GM19023 (cell line): ENCODE results near the gene KRTAP4-6.
"Not testable (repeated sequence)": the region's sequence is repeated elsewhere in the genome, so short reads cannot be mapped to it uniquely, and the experiment has no call there.

Experiments
- ATAC-seq: cut with Tn5 transposase; IDR thresholded peaks from one replicate; pipeline ENCODE4 v1.9.1; 2021; ENCODE audit warnings: mild to moderate bottlenecking, moderate library complexity; ENCODE audit not compliant: unreplicated experiment

KRTAP4-6 gene

GRCh38 chr17:41140360-41141131, at the start of gene KRTAP4-6:
Gene KRTAP4-6, minus strand, starts transcription at chr17:41140544. Its CDS starts 57 bp downstream, at chr17:41140487.
- ATAC-seq = no peak

DNA sequence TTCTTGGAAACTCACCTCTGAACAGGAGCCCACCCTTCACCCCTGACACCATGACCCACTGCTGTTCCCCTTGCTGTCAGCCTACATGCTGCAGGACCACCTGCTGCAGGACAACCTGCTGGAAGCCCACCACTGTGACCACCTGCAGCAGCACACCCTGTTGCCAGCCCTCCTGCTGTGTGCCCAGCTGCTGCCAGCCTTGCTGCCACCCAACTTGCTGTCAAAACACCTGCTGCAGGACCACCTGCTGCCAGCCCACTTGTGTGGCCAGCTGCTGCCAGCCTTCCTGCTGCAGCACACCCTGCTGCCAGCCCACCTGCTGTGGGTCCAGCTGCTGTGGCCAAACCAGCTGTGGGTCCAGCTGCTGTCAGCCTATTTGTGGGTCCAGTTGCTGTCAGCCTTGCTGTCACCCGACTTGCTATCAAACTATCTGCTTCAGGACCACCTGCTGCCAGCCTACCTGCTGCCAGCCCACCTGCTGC, 49.5 kb upstream of the KRTAP4-6 start, which contains the start of gene KRTAP9-1:
TSS of gene KRTAP9-1 (plus strand) at position 51 of the 482 bp plus-strand sequence. CDS start at position 51, 0 bp downstream.
- not testable (repeated sequence) for ATAC-seq

- no peak for ATAC-seq
Measured at GRCh38 chr17:41186872-41187271, 46.5 kb upstream of the KRTAP4-6 start.

DNA sequence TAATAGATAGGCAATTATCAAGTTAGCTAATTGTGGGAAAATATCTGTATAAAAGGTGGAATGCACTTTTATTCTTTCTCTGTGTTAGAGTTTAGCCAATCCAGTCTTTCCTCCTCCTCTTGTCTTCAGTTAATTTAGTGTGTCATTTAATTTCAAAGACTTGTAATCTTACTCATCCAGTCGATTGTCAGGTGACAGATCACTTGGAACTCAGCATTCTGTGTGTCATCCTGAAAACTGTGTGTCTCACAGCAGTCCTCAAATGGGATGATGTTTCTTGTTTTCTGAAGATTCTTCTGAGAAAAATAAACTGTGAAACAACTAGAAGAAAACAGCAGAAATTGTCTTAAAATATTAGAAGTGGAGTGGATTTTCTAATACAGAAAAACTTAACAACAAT, 44.7 kb upstream of the KRTAP4-6 start:
- no peak for ATAC-seq

DNA sequence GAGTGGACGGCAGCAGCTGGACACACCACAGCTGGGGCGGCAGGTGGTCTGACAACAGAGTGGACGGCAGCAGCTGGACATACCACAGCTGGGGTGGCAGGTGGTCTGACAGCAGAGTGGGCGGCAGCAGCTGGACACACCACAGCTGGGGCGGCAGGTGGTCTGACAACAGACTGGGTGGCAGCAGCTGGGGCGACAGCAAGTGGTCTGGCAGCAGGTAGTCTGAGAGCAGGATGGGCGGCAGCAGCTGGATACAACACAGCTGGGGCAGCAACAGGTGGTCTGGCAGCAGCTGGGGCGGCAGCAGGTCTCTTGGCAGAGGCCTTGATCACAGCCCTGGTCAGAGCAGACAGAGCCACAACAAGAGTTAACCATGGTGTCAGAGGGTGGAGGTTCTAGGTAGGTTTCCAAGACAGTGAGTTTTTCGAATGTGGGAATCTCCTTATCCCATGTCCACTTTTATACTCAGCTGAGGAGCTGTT, 44.2 kb upstream of the KRTAP4-6 start, which contains the start of gene KRTAP4-1:
TSS of gene KRTAP4-1 (minus strand) at position 432 of the 482 bp plus-strand sequence. CDS start at position 375, 57 bp downstream.
- ATAC-seq = no peak

- ATAC-seq = no peak
Measured at GRCh38 chr17:41178843-41179616, 38.7 kb upstream of the KRTAP4-6 start.

DNA sequence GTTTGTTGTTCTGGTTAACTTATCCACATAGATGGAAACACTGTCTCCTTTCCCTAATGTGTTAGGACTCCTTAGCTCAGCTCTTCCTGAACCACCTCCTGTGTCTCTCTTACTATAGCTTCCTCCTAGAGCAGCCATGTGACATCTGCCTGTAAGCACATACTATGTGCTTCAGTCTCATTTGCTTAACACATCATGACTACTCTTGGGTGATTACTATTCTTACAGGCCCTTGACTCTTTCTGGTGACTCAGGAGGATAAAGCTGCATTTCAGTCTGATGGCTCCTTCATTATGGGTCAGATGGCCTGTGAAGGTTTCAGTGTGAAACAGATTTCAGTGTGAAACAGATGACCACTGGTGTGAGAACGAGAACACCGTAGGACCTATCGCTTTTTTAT, 38.0 kb upstream of the KRTAP4-6 start:
- ATAC-seq = no peak

DNA sequence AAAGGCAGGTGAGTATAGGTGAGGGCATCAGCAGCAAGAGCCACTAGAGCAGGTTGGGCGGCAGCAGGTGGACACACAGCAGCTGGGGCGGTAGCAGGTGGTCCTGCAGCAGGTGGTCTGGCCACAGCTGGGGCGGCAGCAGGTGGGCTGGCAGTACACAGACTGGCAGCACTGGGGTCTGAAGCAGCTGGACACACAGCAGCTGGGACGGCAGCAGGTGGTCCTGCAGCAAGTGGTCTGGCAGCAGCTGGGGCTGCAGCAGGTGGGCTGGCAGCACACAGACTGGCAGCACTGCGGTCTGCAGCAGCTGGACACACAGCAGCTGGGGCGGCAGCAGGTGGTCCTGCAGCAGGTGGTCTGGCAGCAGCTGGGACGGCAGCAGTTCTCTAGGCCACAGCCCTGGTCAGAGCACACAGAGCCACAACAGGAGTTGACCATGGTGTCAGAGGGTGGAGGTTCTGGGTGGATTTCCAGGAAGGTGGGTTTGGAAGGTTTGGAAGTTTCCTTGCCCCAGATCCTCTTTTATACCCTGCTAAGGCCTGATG, 37.5 kb upstream of the KRTAP4-6 start, which contains the start of gene KRTAP4-2:
TSS of gene KRTAP4-2 (minus strand) at position 495 of the 545 bp plus-strand sequence. CDS start at position 438, 57 bp downstream.
- ATAC-seq = no peak

- ATAC-seq = no peak
Measured at GRCh38 chr17:41176744-41177387, 36.5 kb upstream of the KRTAP4-6 start.

DNA sequence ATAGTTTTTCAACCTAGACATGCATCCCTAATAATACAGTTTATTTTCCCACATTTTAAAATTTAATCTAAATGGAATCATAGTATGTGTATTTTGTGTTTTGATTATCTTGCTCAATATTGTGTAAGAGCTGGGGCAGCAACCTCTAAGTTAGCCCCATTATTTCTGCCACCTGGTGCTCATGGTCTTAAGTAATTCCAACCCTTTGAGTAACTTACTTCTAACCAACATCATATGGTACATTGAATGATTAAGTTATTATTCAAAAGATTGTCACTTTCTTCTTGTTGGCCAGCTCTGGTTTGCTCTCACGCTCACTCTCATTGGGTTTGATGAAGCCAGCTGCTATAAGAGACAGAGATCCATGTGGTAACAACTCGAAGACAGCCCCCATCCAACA, 31.5 kb upstream of the KRTAP4-6 start:
- ATAC-seq = no peak

- ATAC-seq = no peak
Measured at GRCh38 chr17:41168121-41168520, 27.8 kb upstream of the KRTAP4-6 start, which contains the start of gene KRTAP4-3. Gene KRTAP4-3, minus strand, starts transcription at chr17:41168221. Its CDS starts 49 bp downstream, at chr17:41168172.

- ATAC-seq = no peak
Measured at GRCh38 chr17:41167561-41167960, 27.2 kb upstream of the KRTAP4-6 start.

DNA sequence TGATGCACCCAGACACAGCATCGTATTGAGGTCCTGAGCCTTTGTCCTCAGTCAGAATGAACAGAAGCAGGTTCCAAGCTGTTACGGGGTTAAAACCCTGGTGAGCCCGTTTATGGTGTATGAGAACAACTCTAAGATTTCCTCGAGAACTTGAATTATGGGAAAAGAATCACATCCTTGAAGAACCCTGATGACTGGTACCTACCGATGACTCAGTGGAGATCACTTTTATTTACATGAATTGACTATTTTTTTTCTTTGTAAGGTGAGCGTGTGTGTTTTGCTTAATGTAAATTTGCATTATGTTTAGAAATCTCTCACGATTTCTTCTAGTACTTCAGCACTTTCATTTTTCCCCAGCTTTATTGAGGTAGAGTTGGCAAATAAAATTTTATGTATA, 23.5 kb upstream of the KRTAP4-6 start:
- ATAC-seq = no peak

DNA sequence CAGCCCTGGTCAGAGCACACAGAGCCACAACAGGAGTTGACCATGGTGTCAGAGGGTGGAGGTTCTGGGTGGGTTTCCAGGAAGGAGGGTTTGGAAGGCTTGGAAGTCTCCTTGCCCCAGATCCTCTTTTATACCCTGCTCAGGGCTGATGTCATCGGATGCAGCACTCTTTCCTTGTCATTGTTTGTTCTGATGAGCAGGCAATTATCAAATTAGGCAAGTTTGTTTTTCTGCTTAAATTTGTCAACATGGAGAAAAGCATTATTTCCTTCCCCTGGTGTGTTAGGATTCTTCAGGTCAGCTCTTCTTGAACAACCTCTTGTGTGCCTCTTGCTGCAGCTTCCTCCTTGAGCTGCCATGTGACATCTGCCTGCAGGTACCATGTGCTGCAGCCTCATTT, 20.3 kb upstream of the KRTAP4-6 start, which contains the start of gene KRTAP4-4:
TSS of gene KRTAP4-4 (minus strand) at position 101 of the 400 bp plus-strand sequence. CDS start at position 44, 57 bp downstream.
- no peak for ATAC-seq

- not testable (repeated sequence) for ATAC-seq
Measured at GRCh38 chr17:41160190-41160589, 19.8 kb upstream of the KRTAP4-6 start.

- no peak for ATAC-seq
Measured at GRCh38 chr17:41153856-41154255, 13.5 kb upstream of the KRTAP4-6 start.

GRCh38 chr17:41151525-41151924, 11.2 kb upstream of the KRTAP4-6 start:
- ATAC-seq = no peak

DNA sequence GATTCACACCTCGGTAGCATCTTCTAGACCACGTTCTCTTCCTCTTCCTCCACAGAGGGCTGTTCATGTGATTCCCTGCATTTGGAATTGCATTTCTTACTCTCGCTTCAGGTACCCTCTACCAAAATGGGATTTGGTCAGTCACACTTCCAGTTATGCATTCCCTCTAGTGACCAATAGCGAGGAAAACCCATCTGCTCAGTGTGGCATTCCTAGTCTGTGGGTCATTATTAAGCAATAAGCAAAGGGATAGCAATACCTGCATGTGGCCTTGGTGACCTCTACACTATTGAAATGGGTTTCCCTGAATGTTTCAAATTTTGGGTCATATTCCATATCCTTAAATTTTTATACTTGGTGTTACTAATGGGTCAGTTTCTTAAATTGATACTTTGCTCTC, 9.7 kb upstream of the KRTAP4-6 start:
- no peak for ATAC-seq

DNA sequence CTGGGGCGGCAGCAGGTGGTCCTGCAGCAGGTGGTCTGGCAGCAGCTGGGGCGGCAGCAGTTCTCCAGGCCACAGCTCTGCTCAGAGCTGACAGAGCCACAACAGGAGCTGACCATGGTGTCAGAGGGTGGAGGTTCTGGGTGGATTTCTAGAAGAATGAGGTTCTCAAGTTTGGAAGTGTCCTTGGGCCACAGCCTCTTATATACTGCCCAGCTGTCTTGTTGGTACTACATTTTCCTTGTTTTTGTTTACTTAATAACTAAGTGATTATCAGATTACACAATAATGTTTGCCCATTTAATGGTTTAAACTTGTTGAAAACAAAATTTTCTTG, 9.3 kb upstream of the KRTAP4-6 start, which contains the start of gene KRTAP4-5:
TSS of gene KRTAP4-5 (minus strand) at position 174 of the 334 bp plus-strand sequence. CDS start at position 116, 58 bp downstream.
- no peak for ATAC-seq

DNA sequence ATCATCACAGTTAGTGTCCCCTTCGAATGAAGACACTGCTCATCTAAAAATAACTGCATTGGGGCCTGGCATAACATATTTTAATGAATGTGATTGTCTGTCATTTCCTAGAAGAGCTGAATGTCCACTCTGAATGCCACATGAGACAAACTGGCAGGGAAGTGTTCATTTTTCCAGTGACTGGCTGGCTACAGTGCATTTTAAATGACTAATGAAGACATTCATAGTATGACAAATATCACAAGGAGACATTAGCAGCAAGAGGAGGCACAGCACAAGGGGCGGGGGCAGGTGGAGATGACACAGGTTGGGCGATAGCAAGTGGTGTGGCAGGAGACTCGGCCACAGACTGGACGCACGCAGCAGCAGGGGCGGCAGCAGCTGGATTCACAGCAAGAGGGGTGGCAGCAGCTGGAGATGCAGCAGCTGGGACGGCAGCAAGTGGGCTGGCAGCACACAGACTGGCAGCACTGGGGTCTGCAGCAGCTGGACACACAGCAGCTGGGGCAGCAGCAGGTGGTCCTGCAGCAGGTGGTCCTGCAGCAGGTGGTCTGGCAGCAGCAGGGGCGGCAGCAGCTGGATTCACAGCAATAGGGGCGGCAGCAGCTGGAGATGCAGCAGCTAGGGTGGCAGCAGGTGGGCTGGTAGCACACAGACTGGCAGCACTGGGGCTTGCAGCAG, 8.8 kb upstream of the KRTAP4-6 start:
- ATAC-seq = not testable (repeated sequence)
